ENCODE results near the gene CACNA2D2. TPM values are rescaled to one million over a fixed set of nuclear protein-coding genes. Genes with fewer than 3 reads are reported as not detected.
"Not testable (repeated sequence)": the region's sequence is repeated elsewhere in the genome, so short reads cannot be mapped to it uniquely, and the experiment has no call there.

The CACNA2D2 gene
- total RNA-seq, 1 donor from 2014 or later: not detected

DNA sequence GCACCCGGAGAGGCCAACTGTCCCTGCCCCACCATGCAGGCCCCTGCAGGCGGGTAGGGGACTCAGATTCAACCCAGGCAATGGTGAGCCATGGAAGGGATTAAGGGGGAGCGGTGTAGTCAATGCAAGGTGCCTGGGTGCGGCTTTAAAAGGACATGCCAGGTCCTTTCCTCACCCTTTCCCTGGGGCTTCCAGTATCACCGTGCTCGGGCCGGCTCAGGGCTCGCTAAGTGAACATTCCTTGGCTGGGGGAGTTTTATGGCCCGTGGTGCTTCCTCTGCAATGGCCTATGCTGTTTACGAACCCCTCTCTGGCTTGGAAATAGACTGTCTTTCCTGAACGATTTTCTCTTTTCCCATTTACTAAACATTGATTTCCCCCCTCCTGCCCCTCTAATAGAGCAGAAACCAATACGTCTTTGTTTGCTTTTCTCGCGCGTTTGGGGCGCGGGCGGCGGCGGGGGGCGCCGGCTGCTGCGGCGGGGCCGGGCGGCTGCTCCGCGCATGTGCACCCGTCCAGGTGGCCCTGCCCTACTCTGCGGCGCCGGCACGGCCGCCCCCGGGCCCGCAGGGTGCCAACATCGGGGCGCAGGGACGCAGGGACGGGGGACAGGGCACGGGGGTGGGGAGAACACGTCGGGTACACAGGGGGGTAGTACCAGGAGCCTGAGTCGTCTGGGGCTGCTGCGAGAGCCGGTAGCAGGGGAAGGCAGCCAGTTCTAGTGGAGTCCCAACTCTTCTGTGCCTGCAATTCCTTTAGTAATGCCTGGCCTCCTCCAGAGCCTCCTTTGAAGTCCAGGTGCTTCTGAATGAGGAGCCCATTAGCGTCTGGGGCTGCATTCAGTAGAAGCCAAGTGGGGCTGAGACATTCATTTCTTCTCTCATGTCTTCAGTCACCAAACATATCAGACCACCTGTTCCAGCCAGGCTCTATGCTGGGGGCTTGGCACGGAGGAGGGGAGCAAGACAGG, 26.9 kb upstream of the CACNA2D2 start:
- no peak for DNase-seq (ENCODE audit: low read depth, low spot score)

DNA sequence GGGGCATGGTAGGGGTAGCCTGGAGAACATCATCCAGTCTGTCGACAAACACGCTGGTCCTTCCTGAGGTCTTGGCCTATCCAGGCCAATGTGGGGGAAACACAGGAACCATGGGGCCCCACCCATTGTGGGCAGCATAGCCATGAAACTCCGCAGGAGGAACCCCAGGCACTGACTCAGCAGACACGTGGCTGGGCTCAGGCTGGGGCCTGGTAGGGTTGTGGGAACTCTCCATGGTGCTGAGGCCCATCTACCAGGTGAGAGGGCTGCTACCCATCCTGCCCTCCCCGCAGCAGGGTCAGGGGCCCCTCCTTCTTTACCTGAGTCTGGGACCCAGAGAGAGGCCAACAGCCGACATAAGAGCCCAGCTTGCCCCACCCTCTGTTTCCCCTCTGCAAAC, 22.6 kb upstream of the CACNA2D2 start:
- no peak for DNase-seq (ENCODE audit: low read depth, low spot score)

DNA sequence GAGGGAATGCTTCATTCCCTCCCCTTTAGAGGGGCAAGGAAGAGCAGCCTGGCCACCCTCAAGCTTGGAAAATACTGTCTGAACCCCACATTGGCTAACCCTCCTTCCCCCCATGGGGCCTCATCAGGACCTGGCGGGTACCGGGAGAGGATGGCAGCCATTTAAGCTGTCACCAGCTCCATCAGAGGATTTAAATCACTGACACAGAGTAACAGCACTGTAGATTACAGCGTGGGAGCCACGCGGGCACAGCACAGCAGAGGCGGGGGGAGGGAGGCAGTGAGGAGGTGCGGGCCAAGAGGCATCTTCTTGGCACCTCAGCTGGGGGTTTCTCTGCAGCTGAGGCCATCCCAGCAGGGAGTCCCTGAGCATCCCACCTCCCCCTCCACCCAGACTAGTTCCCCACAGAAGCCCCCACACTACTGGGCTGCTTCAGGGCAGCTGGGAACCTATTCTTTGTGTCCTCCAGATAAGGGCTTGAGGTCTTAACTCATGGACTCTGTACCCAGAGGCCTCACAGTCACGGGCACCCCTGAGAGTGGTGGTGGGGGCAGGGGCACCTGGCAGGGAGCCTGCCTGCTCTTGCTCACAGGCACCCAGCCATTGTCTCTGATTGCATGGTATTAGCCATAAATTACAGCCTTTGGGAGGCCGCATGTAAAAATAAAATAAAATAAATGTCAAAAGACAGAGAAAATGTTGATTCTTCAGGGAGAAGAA, 21.9 kb upstream of the CACNA2D2 start:
- no peak for DNase-seq (ENCODE audit: low read depth, low spot score)

DNA sequence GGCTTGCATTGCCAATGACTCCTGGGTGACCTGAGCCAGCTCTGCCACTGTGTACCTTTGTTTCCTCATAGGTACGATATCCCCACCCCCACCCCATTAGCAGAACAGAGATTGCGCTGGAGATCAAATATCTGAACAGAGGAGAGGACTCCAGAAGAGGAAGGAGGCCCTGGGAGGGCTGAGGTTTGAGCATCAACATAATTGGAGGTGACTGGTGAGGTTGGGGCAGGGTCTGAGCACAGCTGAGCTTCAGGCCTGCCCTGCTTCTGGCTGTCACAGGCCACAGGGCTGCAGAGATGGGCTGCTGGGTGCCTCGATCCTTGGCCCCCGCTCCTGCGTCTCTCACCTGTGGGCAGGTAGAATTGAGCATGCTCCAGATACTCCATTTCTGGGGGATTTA, 21.3 kb upstream of the CACNA2D2 start:
- no peak for DNase-seq (ENCODE audit: low read depth, low spot score)

DNA sequence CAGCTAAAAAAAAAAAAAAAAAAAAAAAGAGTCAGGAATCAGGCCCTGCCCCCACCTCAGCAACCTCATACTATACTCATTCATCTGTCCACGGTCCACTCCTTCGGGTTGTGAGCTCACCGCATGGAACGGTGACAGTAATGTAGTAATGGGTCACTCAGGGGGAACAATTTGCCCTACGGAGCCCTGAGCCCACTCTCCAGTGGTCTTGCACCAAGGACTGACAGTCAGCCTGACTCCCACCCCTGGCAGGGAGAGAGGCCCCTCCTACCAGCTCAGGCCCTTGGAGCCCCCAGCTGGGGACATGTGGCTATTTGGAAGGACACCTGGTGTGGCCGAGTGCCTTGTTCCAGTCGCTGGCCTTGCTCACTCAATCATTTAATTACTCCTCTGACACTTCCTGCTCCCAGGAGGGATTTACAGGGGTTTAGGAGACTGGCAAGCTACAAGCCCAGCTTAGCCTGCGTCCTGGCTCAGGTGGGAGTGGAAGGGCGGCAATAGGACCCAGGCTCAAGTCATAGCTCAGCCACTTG, 19.9 kb upstream of the CACNA2D2 start:
- no peak for DNase-seq (ENCODE audit: low read depth, low spot score)

- DNase-seq (ENCODE audit: low read depth, low spot score): no peak
These were observed 18.1 kb upstream of the CACNA2D2 start for GRCh38 chr3:50521572-50521971.

- no peak for DNase-seq (ENCODE audit: low read depth, low spot score)
These were observed 17.4 kb upstream of the CACNA2D2 start for GRCh38 chr3:50520849-50521248.

- no peak for DNase-seq (ENCODE audit: low read depth, low spot score)
These were observed 16.1 kb upstream of the CACNA2D2 start for GRCh38 chr3:50519471-50520089.

DNA sequence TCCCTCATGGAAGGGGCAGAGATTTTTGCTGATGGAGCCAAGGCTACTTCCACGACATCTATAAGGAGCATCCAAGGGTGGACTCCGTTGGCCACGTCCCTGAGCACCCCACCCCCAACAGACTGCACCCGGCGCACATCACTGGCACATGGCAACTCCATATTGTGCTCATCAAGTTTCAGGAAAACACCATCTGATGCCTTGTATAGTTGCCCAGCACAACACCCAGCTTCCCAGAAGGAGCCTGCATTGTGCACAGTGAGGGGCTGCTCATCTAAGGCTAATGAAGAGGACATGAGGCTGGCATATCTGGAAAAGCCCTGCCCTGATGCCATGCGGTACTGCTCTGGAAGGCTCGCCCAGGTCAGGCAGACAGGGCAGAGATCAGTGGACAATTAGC, 15.0 kb upstream of the CACNA2D2 start:
- no peak for DNase-seq (ENCODE audit: low read depth, low spot score)

- no peak for DNase-seq (ENCODE audit: low read depth, low spot score)
These were observed 14.3 kb upstream of the CACNA2D2 start for GRCh38 chr3:50517721-50518206.

- no peak for DNase-seq (ENCODE audit: low read depth, low spot score)
These were observed 13.0 kb upstream of the CACNA2D2 start for GRCh38 chr3:50516440-50516871.

DNA sequence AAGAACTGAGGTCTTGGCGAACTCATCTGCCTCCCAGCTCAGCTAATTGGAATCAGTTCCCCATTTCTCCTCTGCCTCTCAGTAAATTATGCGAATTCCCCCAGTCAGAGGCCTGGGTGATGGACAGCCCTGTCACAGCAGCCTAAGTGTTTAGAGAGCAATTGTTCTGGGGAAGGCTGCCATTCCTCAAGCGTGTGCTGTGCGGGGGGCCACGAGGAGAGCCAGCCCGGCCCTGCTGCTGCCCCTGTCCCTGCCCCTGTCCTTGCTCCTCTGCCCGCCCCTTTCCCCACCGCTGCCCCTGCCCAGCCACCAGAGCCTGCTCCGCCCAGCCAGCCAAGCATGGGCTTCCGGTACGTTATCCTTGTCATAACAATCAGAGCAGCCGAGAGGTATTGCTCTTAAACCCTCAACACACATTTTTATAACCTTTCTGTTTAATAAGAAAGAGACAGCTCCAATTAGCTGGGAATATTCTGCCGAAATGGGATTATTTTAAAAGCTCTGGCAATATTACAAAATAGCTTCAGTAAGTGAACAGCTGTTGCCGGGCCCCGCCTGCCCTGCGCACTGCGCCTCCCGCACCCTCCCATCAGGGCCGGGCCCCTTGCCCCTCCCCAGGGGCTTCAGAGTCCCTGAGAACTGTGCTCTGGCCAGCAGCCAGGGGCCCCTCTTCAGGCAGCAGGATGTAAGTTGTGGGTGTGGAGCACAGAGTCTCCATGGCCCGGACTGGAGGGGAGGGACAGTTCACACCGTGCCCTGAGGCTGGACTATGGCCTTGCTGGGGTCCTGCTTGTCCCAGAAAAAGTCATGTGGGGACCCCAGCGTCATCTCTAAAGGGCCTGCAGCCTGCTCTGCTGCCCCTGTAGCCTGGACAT, 12.4 kb upstream of the CACNA2D2 start:
- DNase-seq (ENCODE audit: low read depth, low spot score): no peak

GRCh38 chr3:50512908-50513307, 9.5 kb upstream of the CACNA2D2 start:
- DNase-seq (ENCODE audit: low read depth, low spot score): not testable (repeated sequence)

- DNase-seq (ENCODE audit: low read depth, low spot score): no peak
These were observed 8.7 kb upstream of the CACNA2D2 start for GRCh38 chr3:50512131-50512530.

- DNase-seq (ENCODE audit: low read depth, low spot score): no peak
These were observed 6.9 kb upstream of the CACNA2D2 start for GRCh38 chr3:50510325-50510724.

DNA sequence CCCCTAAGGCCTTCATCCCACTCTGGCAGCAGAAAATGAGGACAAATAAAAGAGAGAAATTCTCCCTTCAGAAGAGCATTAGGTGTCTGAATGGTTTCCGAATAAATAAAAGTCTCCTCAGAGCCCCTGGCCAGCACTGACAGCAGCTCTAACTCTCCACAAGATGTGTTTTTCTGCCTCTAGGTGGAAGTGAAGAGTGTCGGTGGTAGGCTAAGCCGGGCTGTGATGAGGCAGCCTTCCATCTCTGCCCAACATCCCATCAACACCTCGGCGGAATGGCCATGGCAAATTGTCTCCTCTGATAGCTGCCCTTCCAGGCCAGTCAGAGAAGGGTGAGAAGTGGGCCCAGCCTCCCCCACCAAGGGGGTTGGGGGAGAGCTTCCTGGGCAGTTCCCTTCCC, 6.3 kb upstream of the CACNA2D2 start:
- no peak for DNase-seq (ENCODE audit: low read depth, low spot score)

- DNase-seq (ENCODE audit: low read depth, low spot score): no peak
These were observed 5.4 kb upstream of the CACNA2D2 start for GRCh38 chr3:50508821-50509220.

DNA sequence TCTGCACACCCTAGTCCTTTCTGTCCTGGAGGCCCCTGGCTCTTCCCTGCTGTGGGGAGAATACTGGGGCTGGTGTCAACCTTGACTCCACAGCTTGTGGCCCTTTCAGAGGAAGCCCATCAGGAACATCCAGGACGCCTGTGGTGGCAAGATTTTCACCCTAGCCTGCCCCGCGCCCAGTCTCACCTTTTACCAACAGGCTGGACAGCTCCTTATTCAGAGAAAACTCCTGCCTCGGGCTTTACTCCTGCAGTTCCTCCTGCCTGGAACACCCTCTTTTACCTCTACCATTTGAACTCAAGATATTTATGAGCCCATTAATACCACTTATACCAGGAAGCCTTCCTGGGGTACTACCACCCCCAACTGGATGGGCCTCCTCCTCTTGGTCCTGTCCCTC, 2.7 kb upstream of the CACNA2D2 start:
- DNase-seq (ENCODE audit: low read depth, low spot score): no peak

DNA sequence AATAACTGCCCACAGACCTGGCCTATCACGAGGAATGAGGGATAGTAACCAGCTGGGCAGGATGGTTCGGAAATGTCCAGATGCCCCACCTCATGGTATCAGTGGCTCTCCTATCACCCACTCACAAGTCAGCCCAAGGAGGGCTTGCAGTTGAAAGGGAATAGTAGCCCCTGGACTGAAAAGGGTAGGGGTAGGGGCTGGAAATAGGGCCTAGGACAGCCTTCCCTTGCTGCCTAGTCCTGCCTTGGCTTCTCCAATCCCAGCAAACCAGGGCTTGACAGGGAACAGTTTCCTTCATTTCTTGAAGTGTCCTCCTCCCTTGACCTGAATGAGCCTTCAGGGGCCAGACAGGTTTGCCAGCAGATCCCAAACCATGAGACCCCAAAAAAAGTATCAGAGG, 1.2 kb upstream of the CACNA2D2 start:
- no peak for DNase-seq (ENCODE audit: low read depth, low spot score)

DNA sequence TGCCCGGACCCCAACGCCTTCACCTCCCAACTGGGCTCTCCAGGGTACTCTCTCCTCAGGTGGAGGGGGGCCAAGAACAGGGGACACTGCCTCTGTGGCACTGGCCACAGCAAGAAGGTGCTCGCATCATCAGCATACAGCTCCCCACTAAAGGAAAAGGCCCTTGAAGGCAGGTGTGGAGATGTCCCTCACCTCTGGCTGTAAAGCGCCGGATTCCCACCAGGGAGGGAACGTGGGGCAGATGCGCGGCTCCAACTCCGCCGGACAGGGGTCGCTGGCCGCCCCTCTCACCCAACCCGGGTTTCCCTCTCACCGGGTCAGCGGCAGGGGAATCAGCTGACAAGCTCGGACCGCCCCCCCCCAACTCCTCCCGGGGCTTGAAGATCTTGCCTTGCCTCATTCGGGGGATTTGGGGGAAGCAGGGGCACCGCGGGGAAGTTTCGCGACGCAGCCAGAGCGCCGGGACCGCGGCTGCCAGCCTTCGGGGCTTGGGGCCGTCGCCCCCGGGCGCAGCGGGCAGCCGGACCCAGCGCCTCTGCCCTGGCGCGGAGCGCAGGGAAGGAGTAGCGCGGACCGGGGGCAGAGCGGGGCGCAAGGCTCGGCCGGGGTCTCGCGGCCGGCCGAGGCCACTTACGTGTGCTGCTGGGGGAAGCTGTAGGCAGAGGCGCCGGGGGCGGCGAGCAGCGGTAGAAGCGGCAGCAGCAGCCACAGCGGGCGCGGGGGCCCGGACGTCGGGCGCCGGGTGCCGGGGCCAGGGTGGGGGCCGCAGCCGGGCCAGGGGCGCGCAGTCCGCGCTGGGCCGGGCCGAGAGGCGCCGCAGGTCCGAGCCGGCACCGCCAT, 630 bp downstream of the CACNA2D2 start:
- DNase-seq (ENCODE audit: low read depth, low spot score): no peak

Measured in pulmonary artery endothelial cell (primary cell).